Tongue (tissue), 2 donors: ENCODE measurements around the gene TMEM97. TPM values are rescaled to one million over a fixed set of nuclear protein-coding genes. Genes with fewer than 3 reads are reported as not detected.
"Not testable (repeated sequence)": the region's sequence is repeated elsewhere in the genome, so short reads cannot be mapped to it uniquely, and the experiment has no call there.

Source experiments
- DNase-seq: peaks from one replicate; pipeline ENCODE4 v3.0.0-alpha.2; 2015
- total RNA-seq: library from RNA; depleted of rRNA; stranded (reverse); fragments of >200 nt; gene quantifications from one replicate; pipeline ENCODE4 v1.2.3, GENCODE V29; 2014

Gene TMEM97
- 12.1 TPM for total RNA-seq

GRCh38 chr17:28318759-28319597 is at the start of gene TMEM97:
TMEM97 (plus strand) TSS chr17:28319200; CDS start chr17:28319240, 40 bp downstream.
- DNase-seq: peak; percentile 98

DNA sequence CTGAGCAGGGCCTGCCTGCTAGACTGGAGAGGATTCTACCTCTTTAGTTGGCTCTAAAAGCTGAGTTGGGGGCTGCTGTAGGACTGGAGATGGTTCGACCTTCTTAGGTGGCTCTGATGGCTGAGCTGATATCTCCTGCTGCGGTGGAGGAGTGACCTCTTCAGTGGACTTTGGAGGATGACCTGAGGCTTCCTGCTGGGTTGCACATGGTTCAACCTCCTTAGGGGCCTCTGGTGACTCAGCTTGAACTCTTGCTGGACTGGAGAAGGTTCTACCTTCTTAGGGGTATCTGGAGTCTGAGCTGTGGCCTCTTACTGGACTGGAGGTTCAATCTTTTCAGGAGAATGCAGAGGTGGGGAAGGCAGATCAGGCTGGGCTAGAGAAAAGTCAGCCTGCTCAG is 48.9 kb upstream of the TMEM97 start:
- no peak for DNase-seq

GRCh38 chr17:28270926-28271325 is 48.1 kb upstream of the TMEM97 start:
- DNase-seq: no peak

DNA sequence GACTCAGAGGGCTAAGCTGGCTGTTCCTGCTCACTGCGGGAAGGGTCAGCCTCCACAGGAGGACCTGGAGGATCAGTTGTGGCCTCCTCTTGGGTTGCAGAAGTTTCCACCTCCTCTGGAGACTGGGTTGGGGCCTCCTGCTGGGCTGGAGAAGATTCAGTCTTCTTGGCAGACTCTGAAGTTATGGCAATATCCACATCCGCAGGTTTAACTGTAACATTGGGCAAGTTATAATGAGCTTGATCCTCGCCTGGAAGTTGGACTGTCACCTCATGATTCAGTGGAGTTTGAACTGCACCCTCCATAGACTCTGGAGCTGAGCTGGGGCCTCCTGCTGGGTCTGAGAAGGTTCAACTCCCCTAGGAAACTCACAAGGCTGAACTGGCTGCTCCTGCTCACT is 47.6 kb upstream of the TMEM97 start:
- DNase-seq: no peak

- no peak for DNase-seq
Measured at GRCh38 chr17:28272166-28272565, 46.8 kb upstream of the TMEM97 start.

GRCh38 chr17:28273341-28273740 is 45.7 kb upstream of the TMEM97 start:
- not testable (repeated sequence) for DNase-seq

- no peak for DNase-seq
Measured at GRCh38 chr17:28274591-28275265, 44.3 kb upstream of the TMEM97 start.

DNA sequence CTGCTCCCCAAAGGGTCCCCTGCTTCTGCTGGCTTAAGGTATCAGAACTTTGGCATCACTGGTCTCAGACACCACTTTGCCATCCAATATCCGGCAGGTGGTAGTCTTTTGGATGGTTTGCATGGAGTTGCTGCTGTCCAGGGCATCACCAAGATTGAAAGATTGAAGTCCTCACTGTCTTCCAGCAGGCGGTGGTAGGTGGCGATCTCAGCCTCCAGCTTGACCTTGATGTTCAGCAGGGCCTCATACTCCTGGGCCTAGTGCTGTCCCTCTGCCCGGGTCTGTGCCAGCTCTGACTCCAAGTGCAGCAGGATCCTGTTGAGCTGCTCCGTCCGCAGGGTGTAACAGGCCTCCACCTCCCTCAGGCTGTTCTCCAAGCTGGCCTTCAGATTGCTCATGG is 43.0 kb upstream of the TMEM97 start:
- no peak for DNase-seq

DNA sequence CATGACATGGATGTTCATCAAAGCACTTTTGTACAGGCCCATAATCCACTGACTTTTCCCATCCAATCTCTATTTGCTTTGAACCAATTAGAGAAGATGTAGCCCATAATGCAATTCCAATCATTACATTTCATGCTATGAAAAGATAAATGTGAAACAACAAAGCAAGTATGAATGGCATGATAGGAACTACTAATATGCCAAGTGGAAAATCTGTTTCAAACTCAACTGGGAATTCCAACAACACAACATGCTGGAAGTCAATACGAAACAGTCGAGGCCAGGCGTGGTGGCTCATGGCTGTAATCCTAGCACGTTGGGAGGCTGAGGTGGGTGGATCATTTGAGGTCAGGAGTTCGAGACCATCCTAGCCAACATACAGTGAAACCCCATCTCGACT is 39.6 kb upstream of the TMEM97 start:
- DNase-seq: no peak

- no peak for DNase-seq
Measured at GRCh38 chr17:28280826-28281225, 38.2 kb upstream of the TMEM97 start.

GRCh38 chr17:28282596-28282995 is 36.4 kb upstream of the TMEM97 start:
- no peak for DNase-seq

- no peak for DNase-seq
Measured at GRCh38 chr17:28285965-28286364, 33.0 kb upstream of the TMEM97 start.

GRCh38 chr17:28290703-28291102 is 28.3 kb upstream of the TMEM97 start:
- DNase-seq: no peak

- DNase-seq: no peak
Measured at GRCh38 chr17:28291780-28292330, 27.1 kb upstream of the TMEM97 start.

GRCh38 chr17:28292878-28293277 is 26.1 kb upstream of the TMEM97 start:
- not testable (repeated sequence) for DNase-seq

- no peak for DNase-seq
Measured at GRCh38 chr17:28293994-28294393, 25.0 kb upstream of the TMEM97 start.

- peak; percentile 3 for DNase-seq
Measured at GRCh38 chr17:28295677-28296578, 23.1 kb upstream of the TMEM97 start.

- no peak for DNase-seq
Measured at GRCh38 chr17:28298449-28298848, 20.6 kb upstream of the TMEM97 start.

DNA sequence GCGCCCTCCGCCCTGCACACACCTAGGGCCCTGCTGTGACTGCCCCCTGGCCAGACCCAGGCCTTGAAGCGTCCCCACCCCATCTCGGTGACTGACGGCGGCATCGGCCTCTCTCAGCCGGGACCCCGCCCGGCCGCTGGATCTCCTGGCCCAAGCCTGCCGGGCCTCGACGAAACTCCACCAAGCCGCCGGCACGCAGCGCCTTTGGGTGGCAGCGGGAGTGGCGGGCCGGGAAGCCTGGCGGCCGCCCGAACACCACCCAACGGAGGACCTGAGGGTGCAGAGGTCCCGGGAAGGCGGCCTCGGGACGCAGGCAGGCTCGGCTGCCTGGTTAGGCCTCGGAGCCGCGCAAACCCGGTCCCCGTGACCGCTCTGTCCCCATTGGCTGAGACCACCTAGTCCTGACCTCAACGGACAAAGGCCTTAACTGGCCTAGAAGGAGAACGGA is 12.0 kb upstream of the TMEM97 start:
- no peak for DNase-seq

DNA sequence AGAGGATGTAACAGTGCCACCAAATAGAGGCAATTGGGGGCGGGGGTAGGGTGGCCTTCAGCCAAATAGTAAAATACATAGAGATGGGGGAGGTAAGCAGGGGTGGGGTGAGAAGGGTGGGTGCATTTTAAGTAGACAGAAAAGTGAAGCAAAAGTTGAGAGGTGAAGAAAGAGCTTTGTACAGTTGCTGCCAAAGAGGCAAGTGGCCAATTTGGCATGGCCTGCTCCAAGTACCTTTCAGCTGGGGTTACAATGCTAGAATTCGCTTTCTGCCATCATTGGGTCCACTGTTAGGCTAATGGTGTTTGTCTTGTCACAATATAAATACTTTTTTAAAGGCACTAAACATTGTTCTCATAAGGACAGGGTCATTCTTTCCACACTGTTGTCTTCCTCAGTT is 5.2 kb upstream of the TMEM97 start:
- no peak for DNase-seq

DNA sequence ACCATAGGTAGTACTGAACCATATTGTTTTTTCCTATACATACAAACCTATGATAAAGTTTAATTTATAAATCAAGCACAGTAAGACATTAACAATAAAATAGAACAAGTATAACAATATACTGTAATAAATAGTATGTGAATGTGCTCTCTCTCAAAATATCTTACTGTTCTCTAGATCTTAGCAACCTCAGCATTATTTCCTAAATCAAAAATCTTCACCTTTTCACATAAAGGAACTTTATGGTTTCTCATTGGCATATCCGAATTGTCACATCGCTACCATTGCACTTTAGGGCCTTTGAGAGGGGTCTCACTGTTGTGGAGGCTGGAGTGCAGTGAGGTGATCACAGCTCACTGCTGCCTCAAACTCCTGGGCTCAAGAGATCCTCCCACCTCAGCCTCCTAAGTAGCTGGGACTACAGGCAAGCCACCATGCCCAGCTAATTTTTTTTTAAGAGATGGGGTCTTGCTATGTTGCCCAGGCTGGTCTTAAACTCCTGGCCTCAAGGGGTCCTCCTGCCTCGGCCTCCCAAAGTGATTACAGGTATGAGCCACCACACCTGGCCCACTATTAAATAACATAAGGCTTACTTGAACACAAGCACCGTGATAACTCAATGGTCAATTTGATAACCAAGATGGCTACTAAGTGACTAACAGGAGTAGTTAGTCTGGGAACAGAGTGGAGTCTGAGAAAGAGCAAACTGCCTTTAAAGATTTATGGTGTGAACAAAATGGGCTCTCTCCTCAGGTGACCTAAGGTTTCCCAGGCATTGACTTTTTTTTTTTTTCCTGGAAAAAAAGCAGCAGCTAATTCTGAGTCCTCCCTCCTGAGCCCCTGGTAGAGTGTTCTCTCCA is 2.9 kb upstream of the TMEM97 start:
- DNase-seq: no peak
